Measurements from ENCODE around the gene CACNA2D3.
A peak's percentile ranks its signal among the peaks of the same experiment; 100 is the strongest.

Gene CACNA2D3

DNA sequence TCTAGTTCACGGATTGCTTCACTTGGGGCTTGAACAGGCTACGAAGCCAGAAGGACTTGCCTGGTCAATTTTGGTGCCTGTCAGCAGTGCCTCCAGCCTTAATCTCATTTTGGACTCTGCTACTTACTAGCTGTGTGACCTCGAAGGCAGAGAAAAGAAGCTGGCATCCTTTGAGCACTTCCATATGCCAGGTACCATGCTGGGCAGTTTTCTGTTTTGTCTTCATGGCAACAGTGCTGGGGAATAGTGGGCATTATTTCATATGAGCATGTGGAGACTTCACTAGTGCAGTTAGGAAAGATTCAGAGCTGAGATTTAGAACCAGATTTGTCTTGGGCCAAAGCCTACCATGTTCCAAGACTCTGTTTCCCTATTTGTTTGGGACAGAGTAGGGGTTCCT is 713.3 kb downstream of the CACNA2D3 start:
- H3K4me3 ChIP-seq (ENCODE audit: low read length): no peak overlapping the region
- DNase-seq: no peak

GRCh38 chr3:54836871-54837270 is 714.5 kb downstream of the CACNA2D3 start:
- H3K27me3 ChIP-seq (ENCODE audit: insufficient read depth, low read length, poor library complexity): no peaks in the 10 kb centered on the region
- no peaks in the 10 kb centered on the region for H3K36me3 ChIP-seq (ENCODE audit: control insufficient read depth, insufficient read depth, low read length)
- no peak overlapping the region for H2BK5ac ChIP-seq (ENCODE audit: low read length)
- H3K56ac ChIP-seq (ENCODE audit: low read length): no peak overlapping the region
- no peak overlapping the region for H2BK120ac ChIP-seq (ENCODE audit: low read depth, low read length)
- no CpG with 5 or more reads among the region's 8 CpGs for WGBS (ENCODE audit: extremely low coverage, insufficient coverage, low lambda C conversion rate)
- H3K23ac ChIP-seq (ENCODE audit: low read length): no peak overlapping the region
- H3K9ac ChIP-seq (ENCODE audit: low read length): no peak overlapping the region
- H3K79me2 ChIP-seq (ENCODE audit: control insufficient read depth, insufficient read depth, low read length): no peaks in the 10 kb centered on the region
- H2BK15ac ChIP-seq (replicated peaks; ENCODE audit: low read depth): no peak overlapping the region
- H2AK5ac ChIP-seq (ENCODE audit: low read length): no peak overlapping the region
- no peak overlapping the region for H3K4me3 ChIP-seq (ENCODE audit: low read length)
- no peaks in the 10 kb centered on the region for H3K79me1 ChIP-seq (ENCODE audit: low read length)
- no peak overlapping the region for H3K27ac ChIP-seq (ENCODE audit: low read depth, low read length)
- H3K4ac ChIP-seq (ENCODE audit: low read depth, low read length): no peak overlapping the region
- no peak overlapping the region for H3K4me2 ChIP-seq (ENCODE audit: low read length)
- H3K4me1 ChIP-seq (ENCODE audit: control insufficient read depth, low read depth, low read length): peaks cover 2% of the 10 kb centered on the region
- no peak overlapping the region for H3K18ac ChIP-seq (ENCODE audit: low read length)
- H4K5ac ChIP-seq (ENCODE audit: low read length): no peak overlapping the region
- DNase-seq: no peak
- H4K8ac ChIP-seq (ENCODE audit: low read depth, low read length): no peak overlapping the region

More for the DNA sequence above, 713.3 kb downstream of the CACNA2D3 start:
- no peaks in the 10 kb centered on the region for H3K36me3 ChIP-seq (ENCODE audit: control insufficient read depth, insufficient read depth, low read length)
- H3K9ac ChIP-seq (ENCODE audit: low read length): no peak overlapping the region
- no peak overlapping the region for H2AK5ac ChIP-seq (ENCODE audit: low read length)
- H3K4ac ChIP-seq (ENCODE audit: low read depth, low read length): no peak overlapping the region
- H2BK15ac ChIP-seq (replicated peaks; ENCODE audit: low read depth): no peak overlapping the region
- no peak overlapping the region for H3K56ac ChIP-seq (ENCODE audit: low read length)
- no peak overlapping the region for H4K8ac ChIP-seq (ENCODE audit: low read depth, low read length)
- H3K79me1 ChIP-seq (ENCODE audit: low read length): no peaks in the 10 kb centered on the region
- H3K23ac ChIP-seq (ENCODE audit: low read length): no peak overlapping the region
- H3K18ac ChIP-seq (ENCODE audit: low read length): no peak overlapping the region
- H3K4me2 ChIP-seq (ENCODE audit: low read length): no peak overlapping the region
- no peaks in the 10 kb centered on the region for H3K4me1 ChIP-seq (ENCODE audit: control insufficient read depth, low read depth, low read length)
- no peaks in the 10 kb centered on the region for H3K27me3 ChIP-seq (ENCODE audit: insufficient read depth, low read length, poor library complexity)
- no peak overlapping the region for H3K27ac ChIP-seq (ENCODE audit: low read depth, low read length)
- H2BK5ac ChIP-seq (ENCODE audit: low read length): no peak overlapping the region
- no peaks in the 10 kb centered on the region for H3K79me2 ChIP-seq (ENCODE audit: control insufficient read depth, insufficient read depth, low read length)
- no CpG with 5 or more reads among the region's 3 CpGs for WGBS (ENCODE audit: extremely low coverage, insufficient coverage, low lambda C conversion rate)
- no peak overlapping the region for H2BK120ac ChIP-seq (ENCODE audit: low read depth, low read length)
- H4K5ac ChIP-seq (ENCODE audit: low read length): no peak overlapping the region

DNA sequence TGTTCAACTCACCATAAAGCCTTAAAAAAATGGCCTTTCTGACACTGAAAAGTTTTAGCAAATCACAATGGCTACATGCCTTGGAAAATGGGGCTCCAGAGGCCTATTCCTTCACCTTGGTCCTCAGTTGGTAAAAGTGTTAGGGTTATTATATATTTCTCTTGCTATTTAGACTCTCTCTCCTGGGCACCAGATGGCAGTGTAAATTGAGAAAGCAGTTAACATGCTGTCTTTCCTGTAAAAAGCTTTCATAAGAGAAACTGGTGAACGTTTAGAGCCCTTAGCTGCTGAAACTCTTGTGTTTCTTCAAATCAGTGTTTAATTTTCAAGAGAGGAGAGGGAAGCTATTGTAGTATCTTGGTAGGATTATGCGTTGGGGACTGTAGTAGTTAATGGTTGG is 715.6 kb downstream of the CACNA2D3 start:
- Histone ChIP-seq H2BK5ac (ENCODE audit: low read length) (no peak overlapping the region), H3K56ac (ENCODE audit: low read length) (no peak overlapping the region), H3K18ac (ENCODE audit: low read length) (no peak overlapping the region), H3K79me2 (ENCODE audit: control insufficient read depth, insufficient read depth, low read length) (no peaks in the 10 kb centered on the region), H2BK15ac (replicated peaks; ENCODE audit: low read depth) (no peak overlapping the region), H3K4me2 (ENCODE audit: low read length) (no peak overlapping the region), H3K27ac (ENCODE audit: low read depth, low read length) (no peak overlapping the region), H4K5ac (ENCODE audit: low read length) (no peak overlapping the region), H3K4ac (ENCODE audit: low read depth, low read length) (no peak overlapping the region), H4K8ac (ENCODE audit: low read depth, low read length) (no peak overlapping the region), H2AK5ac (ENCODE audit: low read length) (no peak overlapping the region), H3K4me3 (ENCODE audit: low read length) (no peak overlapping the region), H3K27me3 (ENCODE audit: insufficient read depth, low read length, poor library complexity) (no peaks in the 10 kb centered on the region), H3K23ac (ENCODE audit: low read length) (no peak overlapping the region), H3K36me3 (ENCODE audit: control insufficient read depth, insufficient read depth, low read length) (no peaks in the 10 kb centered on the region), H3K9ac (ENCODE audit: low read length) (no peak overlapping the region), H3K4me1 (ENCODE audit: control insufficient read depth, low read depth, low read length) (peaks cover 2% of the 10 kb centered on the region), H2BK120ac (ENCODE audit: low read depth, low read length) (no peak overlapping the region), H3K79me1 (ENCODE audit: low read length) (no peaks in the 10 kb centered on the region)
- WGBS (ENCODE audit: extremely low coverage, insufficient coverage, low lambda C conversion rate): no CpG with 5 or more reads among the region's 2 CpGs
- no peak for DNase-seq

DNA sequence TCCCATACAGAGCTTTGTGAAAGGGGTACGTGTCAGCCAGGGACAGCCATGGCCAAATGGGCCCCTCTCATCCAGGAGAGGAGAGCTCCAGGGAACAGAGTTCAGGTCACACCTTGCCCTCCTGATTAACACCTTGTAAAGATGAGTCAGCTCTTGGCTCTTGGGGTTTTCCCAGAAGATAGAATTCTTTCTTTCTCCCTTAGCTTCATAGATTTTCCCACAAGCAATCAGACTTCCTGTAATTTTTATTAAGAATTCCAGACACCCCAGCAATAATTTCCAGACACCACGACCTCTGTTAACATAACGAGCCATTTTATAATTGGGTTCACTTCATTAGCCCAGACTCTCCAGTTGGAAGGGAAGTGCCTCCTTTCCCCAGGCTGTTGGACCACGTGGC is 719.1 kb downstream of the CACNA2D3 start:
- Histone ChIP-seq H4K5ac (ENCODE audit: low read length) (no peak overlapping the region), H3K36me3 (ENCODE audit: control insufficient read depth, insufficient read depth, low read length) (no peaks in the 10 kb centered on the region), H3K4me3 (ENCODE audit: low read length) (no peak overlapping the region), H3K27me3 (ENCODE audit: insufficient read depth, low read length, poor library complexity) (no peaks in the 10 kb centered on the region), H3K4ac (ENCODE audit: low read depth, low read length) (no peak overlapping the region), H2BK15ac (replicated peaks; ENCODE audit: low read depth) (no peak overlapping the region), H3K56ac (ENCODE audit: low read length) (no peak overlapping the region), H3K79me1 (ENCODE audit: low read length) (no peaks in the 10 kb centered on the region), H3K9ac (ENCODE audit: low read length) (no peak overlapping the region), H3K4me1 (ENCODE audit: control insufficient read depth, low read depth, low read length) (peaks cover 2% of the 10 kb centered on the region), H3K18ac (ENCODE audit: low read length) (no peak overlapping the region), H2AK5ac (ENCODE audit: low read length) (no peak overlapping the region), H2BK120ac (ENCODE audit: low read depth, low read length) (no peak overlapping the region), H3K79me2 (ENCODE audit: control insufficient read depth, insufficient read depth, low read length) (no peaks in the 10 kb centered on the region), H4K8ac (ENCODE audit: low read depth, low read length) (no peak overlapping the region), H3K23ac (ENCODE audit: low read length) (no peak overlapping the region), H3K4me2 (ENCODE audit: low read length) (no peak overlapping the region), H2BK5ac (ENCODE audit: low read length) (no peak overlapping the region), H3K27ac (ENCODE audit: low read depth, low read length) (no peak overlapping the region)
- DNase-seq: peak; percentile 47
- no CpG with 5 or more reads among the region's 4 CpGs for WGBS (ENCODE audit: extremely low coverage, insufficient coverage, low lambda C conversion rate)

- H4K8ac ChIP-seq (ENCODE audit: low read depth, low read length): no peak overlapping the region
- no peak overlapping the region for H2BK15ac ChIP-seq (replicated peaks; ENCODE audit: low read depth)
- H2BK120ac ChIP-seq (ENCODE audit: low read depth, low read length): no peak overlapping the region
- no peak overlapping the region for H3K18ac ChIP-seq (ENCODE audit: low read length)
- no peaks in the 10 kb centered on the region for H3K79me2 ChIP-seq (ENCODE audit: control insufficient read depth, insufficient read depth, low read length)
- no peaks in the 10 kb centered on the region for H3K79me1 ChIP-seq (ENCODE audit: low read length)
- H2AK5ac ChIP-seq (ENCODE audit: low read length): no peak overlapping the region
- peaks cover 2% of the 10 kb centered on the region for H3K4me1 ChIP-seq (ENCODE audit: control insufficient read depth, low read depth, low read length)
- H3K4me3 ChIP-seq (ENCODE audit: low read length): no peak overlapping the region
- no peak overlapping the region for H4K5ac ChIP-seq (ENCODE audit: low read length)
- H3K23ac ChIP-seq (ENCODE audit: low read length): no peak overlapping the region
- no peak overlapping the region for H3K4me2 ChIP-seq (ENCODE audit: low read length)
- H3K56ac ChIP-seq (ENCODE audit: low read length): no peak overlapping the region
- H3K36me3 ChIP-seq (ENCODE audit: control insufficient read depth, insufficient read depth, low read length): no peaks in the 10 kb centered on the region
- H3K27me3 ChIP-seq (ENCODE audit: insufficient read depth, low read length, poor library complexity): no peaks in the 10 kb centered on the region
- no peak overlapping the region for H3K4ac ChIP-seq (ENCODE audit: low read depth, low read length)
- H2BK5ac ChIP-seq (ENCODE audit: low read length): no peak overlapping the region
- no peak for DNase-seq
- WGBS (ENCODE audit: extremely low coverage, insufficient coverage, low lambda C conversion rate): no CpG with 5 or more reads among the region's 2 CpGs
- H3K27ac ChIP-seq (ENCODE audit: low read depth, low read length): no peak overlapping the region
- H3K9ac ChIP-seq (ENCODE audit: low read length): no peak overlapping the region
These were observed 721.0 kb downstream of the CACNA2D3 start for GRCh38 chr3:54843352-54843751.

DNA sequence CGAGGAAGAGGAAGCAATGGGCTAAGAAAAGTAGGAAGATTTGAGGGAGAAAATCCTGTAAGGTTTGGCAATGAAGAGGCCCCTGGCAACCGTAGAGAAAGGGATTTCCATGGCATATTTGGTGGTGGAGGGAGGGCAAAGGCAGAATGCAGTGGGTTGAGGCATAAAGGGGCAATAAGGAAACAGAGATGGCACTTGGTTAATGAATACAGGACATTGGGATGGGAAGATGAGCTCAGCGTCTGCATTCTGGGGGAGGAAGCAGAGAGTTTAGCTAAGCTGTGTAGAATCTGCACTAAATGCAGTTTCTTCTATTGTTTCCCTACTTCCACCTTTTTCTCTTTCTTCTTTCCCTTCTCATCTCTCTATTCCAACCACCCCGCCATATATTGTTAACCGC is 721.9 kb downstream of the CACNA2D3 start:
- Histone ChIP-seq H3K4me3 (ENCODE audit: low read length) (no peak overlapping the region), H3K9ac (ENCODE audit: low read length) (no peak overlapping the region), H3K18ac (ENCODE audit: low read length) (no peak overlapping the region), H2AK5ac (ENCODE audit: low read length) (no peak overlapping the region), H3K56ac (ENCODE audit: low read length) (no peak overlapping the region), H2BK120ac (ENCODE audit: low read depth, low read length) (no peak overlapping the region), H3K27me3 (ENCODE audit: insufficient read depth, low read length, poor library complexity) (no peaks in the 10 kb centered on the region), H3K4me2 (ENCODE audit: low read length) (no peak overlapping the region), H4K5ac (ENCODE audit: low read length) (no peak overlapping the region), H2BK15ac (replicated peaks; ENCODE audit: low read depth) (no peak overlapping the region), H3K27ac (ENCODE audit: low read depth, low read length) (no peak overlapping the region), H3K4me1 (ENCODE audit: control insufficient read depth, low read depth, low read length) (peaks cover 2% of the 10 kb centered on the region), H3K36me3 (ENCODE audit: control insufficient read depth, insufficient read depth, low read length) (no peaks in the 10 kb centered on the region), H3K79me1 (ENCODE audit: low read length) (no peaks in the 10 kb centered on the region), H3K4ac (ENCODE audit: low read depth, low read length) (no peak overlapping the region), H4K8ac (ENCODE audit: low read depth, low read length) (no peak overlapping the region), H2BK5ac (ENCODE audit: low read length) (no peak overlapping the region), H3K79me2 (ENCODE audit: control insufficient read depth, insufficient read depth, low read length) (no peaks in the 10 kb centered on the region), H3K23ac (ENCODE audit: low read length) (no peak overlapping the region)
- WGBS (ENCODE audit: extremely low coverage, insufficient coverage, low lambda C conversion rate): no CpG with 5 or more reads among the region's 5 CpGs
- no peak for DNase-seq
